Measurements from ENCODE around the gene CNTN1.
A peak's percentile ranks its signal among the peaks of the same experiment; 100 is the strongest.

CNTN1 gene

GRCh38 chr12:40768125-40768864, 76.1 kb downstream of the CNTN1 start:
- DNase-seq (ENCODE audit: low spot score) = no peak

GRCh38 chr12:40769846-40770245, 77.6 kb downstream of the CNTN1 start:
- no peak for DNase-seq (ENCODE audit: low spot score)

- no peak for DNase-seq (ENCODE audit: low spot score)
Observed at GRCh38 chr12:40770781-40771180, 78.5 kb downstream of the CNTN1 start.

GRCh38 chr12:40775661-40776060, 83.4 kb downstream of the CNTN1 start:
- no peak for DNase-seq (ENCODE audit: low spot score)

- DNase-seq (ENCODE audit: low spot score) = no peak
Observed at GRCh38 chr12:40784102-40784501, 91.9 kb downstream of the CNTN1 start.

- DNase-seq (ENCODE audit: low spot score) = no peak
Observed at GRCh38 chr12:40788276-40788675, 96.0 kb downstream of the CNTN1 start.

- no peak for DNase-seq (ENCODE audit: low spot score)
Observed at GRCh38 chr12:40792792-40793386, 100.7 kb downstream of the CNTN1 start.

- no peak for DNase-seq (ENCODE audit: low spot score)
Observed at GRCh38 chr12:40793471-40793870, 101.2 kb downstream of the CNTN1 start.

- no peak for DNase-seq (ENCODE audit: low spot score)
Observed at GRCh38 chr12:40794087-40794486, 101.8 kb downstream of the CNTN1 start.

- DNase-seq (ENCODE audit: low spot score) = no peak
Observed at GRCh38 chr12:40801082-40801481, 108.8 kb downstream of the CNTN1 start.

- no peak for DNase-seq (ENCODE audit: low spot score)
Observed at GRCh38 chr12:40801861-40802260, 109.6 kb downstream of the CNTN1 start.

- DNase-seq (ENCODE audit: low spot score) = no peak
Observed at GRCh38 chr12:40802656-40803055, 110.4 kb downstream of the CNTN1 start.

- DNase-seq (ENCODE audit: low spot score) = no peak
Observed at GRCh38 chr12:40819436-40820108, 127.3 kb downstream of the CNTN1 start.

GRCh38 chr12:40820794-40821484, 128.7 kb downstream of the CNTN1 start:
- DNase-seq (ENCODE audit: low spot score) = no peak

- peak; percentile 13 for DNase-seq (ENCODE audit: low spot score)
Observed at GRCh38 chr12:40825156-40825555, 132.9 kb downstream of the CNTN1 start.

GRCh38 chr12:40827683-40828592, 135.7 kb downstream of the CNTN1 start:
- DNase-seq (ENCODE audit: low spot score) = no peak

GRCh38 chr12:40828593-40828990, 136.4 kb downstream of the CNTN1 start:
- DNase-seq (ENCODE audit: low spot score) = no peak

- peak; percentile 80 for DNase-seq (ENCODE audit: low spot score)
Observed at GRCh38 chr12:40829738-40830144, 137.5 kb downstream of the CNTN1 start.

GRCh38 chr12:40831916-40832315, 139.7 kb downstream of the CNTN1 start:
- DNase-seq (ENCODE audit: low spot score) = no peak

- peak; percentile 66 for DNase-seq (ENCODE audit: low spot score)
Observed at GRCh38 chr12:40832668-40833067, 140.4 kb downstream of the CNTN1 start.

GRCh38 chr12:40833818-40834217, 141.6 kb downstream of the CNTN1 start:
- DNase-seq (ENCODE audit: low spot score) = no peak

GRCh38 chr12:40834321-40834720, 142.1 kb downstream of the CNTN1 start:
- no peak for DNase-seq (ENCODE audit: low spot score)

Measured in kidney tubule cell (primary cell).